Stromal cell of bone marrow (primary cell): Measurements from ENCODE around the gene ROPN1L.

Experiments
- DNase-seq: peaks from one replicate; pipeline ENCODE4 v3.0.0-alpha.2; 2012; ENCODE audit warnings: low read depth

Gene ROPN1L

GRCh38 chr5:10459080-10460055, 17.7 kb downstream of the ROPN1L start:
- no peak for DNase-seq

- no peak for DNase-seq
These were observed 18.7 kb downstream of the ROPN1L start for GRCh38 chr5:10460252-10460906.

GRCh38 chr5:10461041-10461440, 19.4 kb downstream of the ROPN1L start:
- DNase-seq: no peak

- no peak for DNase-seq
These were observed 20.4 kb downstream of the ROPN1L start for GRCh38 chr5:10461904-10462555.

GRCh38 chr5:10463566-10463965, 21.9 kb downstream of the ROPN1L start:
- DNase-seq: no peak

- DNase-seq: no peak
These were observed 22.5 kb downstream of the ROPN1L start for GRCh38 chr5:10464173-10464572.

- DNase-seq: no peak
These were observed 24.0 kb downstream of the ROPN1L start for GRCh38 chr5:10465726-10466125.

- no peak for DNase-seq
These were observed 24.9 kb downstream of the ROPN1L start for GRCh38 chr5:10466446-10467073.

- no peak for DNase-seq
These were observed 25.9 kb downstream of the ROPN1L start for GRCh38 chr5:10467281-10468198.

GRCh38 chr5:10468256-10468655, 26.6 kb downstream of the ROPN1L start:
- no peak for DNase-seq

GRCh38 chr5:10469253-10470050, 27.8 kb downstream of the ROPN1L start:
- DNase-seq: peak; percentile 56

GRCh38 chr5:10470669-10471068, 29.0 kb downstream of the ROPN1L start:
- no peak for DNase-seq

GRCh38 chr5:10471677-10472076, 30.0 kb downstream of the ROPN1L start:
- no peak for DNase-seq

- peak; percentile 64 for DNase-seq
These were observed 32.9 kb downstream of the ROPN1L start for GRCh38 chr5:10474521-10475075.

GRCh38 chr5:10475931-10476676, 34.4 kb downstream of the ROPN1L start:
- DNase-seq: no peak

- no peak for DNase-seq
These were observed 35.2 kb downstream of the ROPN1L start for GRCh38 chr5:10476878-10477277.

- no peak for DNase-seq
These were observed 36.3 kb downstream of the ROPN1L start for GRCh38 chr5:10477943-10478342.

- DNase-seq: no peak
These were observed 36.8 kb downstream of the ROPN1L start for GRCh38 chr5:10478436-10478835.

GRCh38 chr5:10479154-10479721, 37.6 kb downstream of the ROPN1L start:
- no peak for DNase-seq
